Measurements from ENCODE around the gene FAM219A. TPM values are rescaled to one million over a fixed set of nuclear protein-coding genes. Genes with fewer than 3 reads are reported as not detected.

Gene FAM219A
- total and polyA plus RNA-seq, 3 donors from 2014 or later, result 12.2 to 17.9 (median 12.6) TPM

DNA sequence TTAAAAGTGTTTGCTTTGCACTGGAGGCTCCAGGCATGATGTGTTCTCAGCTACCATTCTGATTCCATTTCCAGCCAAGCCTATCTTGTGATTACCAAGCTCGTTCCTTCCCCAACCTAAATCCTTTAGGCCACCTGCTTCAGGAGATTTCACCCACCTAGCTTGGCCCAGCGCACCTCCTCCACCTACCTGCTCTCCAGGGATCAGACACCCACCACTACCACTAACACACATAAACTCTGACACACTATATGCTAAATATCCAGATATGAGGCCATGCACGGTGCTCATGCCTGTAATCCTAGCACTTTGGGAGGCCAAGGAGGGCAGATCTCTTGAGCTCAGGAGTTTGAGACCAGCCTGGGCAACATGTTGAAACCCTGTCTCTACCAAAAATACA is 84.0 kb downstream of the FAM219A start:
- H3K4me1 ChIP-seq, result peaks cover 8% of the 10 kb centered on the region
- no peak for DNase-seq
- H3K27ac ChIP-seq, result no peak overlapping the region
- 92 to 98% methylated on average over 3 of the region's 3 CpGs for WGBS, 2 donors
- H3K4me3 ChIP-seq, result no peak overlapping the region
- no peaks in the 10 kb centered on the region for H3K36me3 ChIP-seq (ENCODE audit: low read depth, missing control alignments)
- intact Hi-C loops (cut with DNase I; ENCODE audit: low total_unique reads), result no loop called here
- H3K9me3 ChIP-seq, result no peaks in the 10 kb centered on the region
- H3K27me3 ChIP-seq, result no peaks in the 10 kb centered on the region
- TF ChIP-seq, protein P1, sequence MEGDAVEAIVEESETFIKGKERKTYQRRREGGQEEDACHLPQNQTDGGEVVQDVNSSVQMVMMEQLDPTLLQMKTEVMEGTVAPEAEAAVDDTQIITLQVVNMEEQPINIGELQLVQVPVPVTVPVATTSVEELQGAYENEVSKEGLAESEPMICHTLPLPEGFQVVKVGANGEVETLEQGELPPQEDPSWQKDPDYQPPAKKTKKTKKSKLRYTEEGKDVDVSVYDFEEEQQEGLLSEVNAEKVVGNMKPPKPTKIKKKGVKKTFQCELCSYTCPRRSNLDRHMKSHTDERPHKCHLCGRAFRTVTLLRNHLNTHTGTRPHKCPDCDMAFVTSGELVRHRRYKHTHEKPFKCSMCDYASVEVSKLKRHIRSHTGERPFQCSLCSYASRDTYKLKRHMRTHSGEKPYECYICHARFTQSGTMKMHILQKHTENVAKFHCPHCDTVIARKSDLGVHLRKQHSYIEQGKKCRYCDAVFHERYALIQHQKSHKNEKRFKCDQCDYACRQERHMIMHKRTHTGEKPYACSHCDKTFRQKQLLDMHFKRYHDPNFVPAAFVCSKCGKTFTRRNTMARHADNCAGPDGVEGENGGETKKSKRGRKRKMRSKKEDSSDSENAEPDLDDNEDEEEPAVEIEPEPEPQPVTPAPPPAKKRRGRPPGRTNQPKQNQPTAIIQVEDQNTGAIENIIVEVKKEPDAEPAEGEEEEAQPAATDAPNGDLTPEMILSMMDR (IDR thresholded peaks at IDR 0.05), result no peak
- TF ChIP-seq POLR2A (IDR thresholded peaks at IDR 0.05), result no peak

DNA sequence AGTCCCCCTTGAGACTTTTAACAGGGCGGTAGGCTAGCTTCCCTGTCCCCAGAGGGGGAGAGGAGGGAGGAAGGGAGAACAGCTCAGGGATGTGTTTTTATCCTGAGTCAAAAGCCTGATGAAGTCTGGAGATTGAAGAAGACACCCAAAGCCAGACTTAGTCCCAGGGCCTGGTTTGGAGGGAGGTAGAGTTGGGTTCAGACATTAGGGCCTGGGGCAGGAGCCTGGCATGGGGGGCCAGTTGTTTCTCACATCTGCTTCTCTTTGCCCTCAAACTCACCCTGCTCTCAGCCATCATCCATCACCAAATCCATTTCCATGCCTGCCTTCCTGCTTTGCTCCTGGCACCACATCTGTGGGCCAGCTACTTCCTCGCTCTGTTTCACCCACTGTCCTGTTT is 84.6 kb downstream of the FAM219A start:
- intact Hi-C loops (cut with DNase I; ENCODE audit: low total_unique reads), result no loop called here
- 72 to 92% methylated on average over 2 of the region's 2 CpGs for WGBS, 2 donors

DNA sequence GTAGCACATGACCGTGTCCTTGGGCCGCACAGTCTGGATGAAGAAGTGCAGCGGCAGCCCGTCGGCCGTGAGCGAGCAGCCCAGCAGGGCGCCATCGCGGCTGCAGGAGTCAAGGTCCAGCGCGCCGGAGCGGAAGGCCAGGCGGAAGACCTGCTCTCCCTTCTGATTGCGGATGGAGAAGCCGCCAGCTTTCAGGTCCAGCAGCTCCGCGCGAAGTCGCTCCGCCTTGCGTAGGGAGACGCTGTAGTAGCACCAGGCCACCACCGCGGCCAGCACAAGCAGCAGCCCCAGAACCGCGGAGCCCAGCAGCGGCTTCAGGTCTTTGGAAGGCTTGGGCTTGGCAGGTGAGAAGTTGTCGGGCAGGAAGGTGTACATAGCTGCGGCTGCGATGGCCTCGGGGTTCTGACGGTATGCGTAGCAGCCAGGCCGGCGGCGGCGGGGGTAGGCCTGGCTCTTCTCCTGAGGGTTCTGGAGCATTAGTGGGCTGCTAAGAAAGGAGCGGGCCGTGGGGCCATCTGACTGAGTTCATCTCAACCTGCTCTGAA is 85.8 kb downstream of the FAM219A start:
- WGBS, 2 donors, result 56 to 72% methylated on average over 12 to 40 of the region's 41 CpGs
- TF ChIP-seq, protein P1 (IDR thresholded peaks at IDR 0.05), result no peak
- TF ChIP-seq POLR2A (IDR thresholded peaks at IDR 0.05), result no peak
- H3K27ac ChIP-seq, result no peak overlapping the region

More for the DNA sequence above, 84.6 kb downstream of the FAM219A start:
- no peak overlapping the region for H3K4me3 ChIP-seq
- no peaks in the 10 kb centered on the region for H3K36me3 ChIP-seq (ENCODE audit: low read depth, missing control alignments)
- DNase-seq, result no peak
- peaks cover 8% of the 10 kb centered on the region for H3K4me1 ChIP-seq
- H3K27ac ChIP-seq, result no peak overlapping the region
- TF ChIP-seq POLR2A (IDR thresholded peaks at IDR 0.05), result no peak
- TF ChIP-seq, protein P1 (IDR thresholded peaks at IDR 0.05), result no peak
- no peaks in the 10 kb centered on the region for H3K9me3 ChIP-seq
- no peaks in the 10 kb centered on the region for H3K27me3 ChIP-seq

DNA sequence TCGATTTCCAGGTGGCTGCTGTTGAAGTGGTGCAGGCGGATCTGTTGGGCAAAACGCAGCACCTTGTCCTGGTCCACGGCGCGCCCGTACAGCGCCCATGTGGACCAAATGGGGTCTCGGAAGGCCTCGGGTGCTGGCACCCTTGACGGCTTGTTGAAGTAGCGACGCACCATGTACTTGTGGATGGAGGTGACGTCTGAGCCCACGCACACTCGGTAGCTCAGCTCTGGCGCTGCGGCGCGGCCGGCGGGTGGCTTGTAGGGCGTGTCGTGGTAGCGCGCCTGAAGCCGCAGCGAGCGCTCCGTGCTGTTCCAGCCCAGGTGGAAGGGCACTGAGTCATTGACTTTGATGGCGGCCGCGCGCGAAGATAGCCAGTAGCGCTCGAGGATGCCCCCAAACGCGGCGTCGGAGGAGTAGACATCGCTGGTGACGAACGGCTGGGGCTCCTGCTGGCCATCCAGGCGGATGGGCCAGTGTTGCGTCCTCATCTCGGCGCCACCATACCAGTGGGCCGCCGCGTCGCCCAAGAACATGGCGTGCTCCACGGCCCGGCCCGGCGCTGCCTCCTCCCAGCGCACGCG is 86.4 kb downstream of the FAM219A start:
- H3K9me3 ChIP-seq, result no peaks in the 10 kb centered on the region
- no peaks in the 10 kb centered on the region for H3K36me3 ChIP-seq (ENCODE audit: low read depth, missing control alignments)
- no peak overlapping the region for H3K27ac ChIP-seq
- no peak for TF ChIP-seq POLR2A (IDR thresholded peaks at IDR 0.05)
- TF ChIP-seq, protein P1 (IDR thresholded peaks at IDR 0.05), result no peak
- H3K4me3 ChIP-seq, result peak overlapping the region; percentile 21 to 33
- H3K4me1 ChIP-seq, result peaks cover 8% of the 10 kb centered on the region
- no peaks in the 10 kb centered on the region for H3K27me3 ChIP-seq
- intact Hi-C loops (cut with DNase I; ENCODE audit: low total_unique reads), result no loop called here
- no peak for DNase-seq
- WGBS, 2 donors, result 60% methylated on average over 1 to 60 of the region's 60 CpGs

More for the DNA sequence above, 85.8 kb downstream of the FAM219A start:
- Histone ChIP-seq H3K36me3 (ENCODE audit: low read depth, missing control alignments) (no peaks in the 10 kb centered on the region), H3K4me3 (peak overlapping the region; percentile 21 to 33), H3K9me3 (no peaks in the 10 kb centered on the region), H3K27me3 (no peaks in the 10 kb centered on the region), H3K4me1 (peaks cover 8% of the 10 kb centered on the region)
- intact Hi-C loops (cut with DNase I; ENCODE audit: low total_unique reads), result no loop called here
- DNase-seq, result peak; percentile 55

Data from testis (tissue), 3 donors.